ENCODE results near the gene ADD3. TPM values are rescaled to one million over a fixed set of nuclear protein-coding genes. Genes with fewer than 3 reads are reported as not detected.

Gene ADD3
- total and polyA plus RNA-seq, 7 donors = 4.2 to 26.3 (median 10.4) TPM

DNA sequence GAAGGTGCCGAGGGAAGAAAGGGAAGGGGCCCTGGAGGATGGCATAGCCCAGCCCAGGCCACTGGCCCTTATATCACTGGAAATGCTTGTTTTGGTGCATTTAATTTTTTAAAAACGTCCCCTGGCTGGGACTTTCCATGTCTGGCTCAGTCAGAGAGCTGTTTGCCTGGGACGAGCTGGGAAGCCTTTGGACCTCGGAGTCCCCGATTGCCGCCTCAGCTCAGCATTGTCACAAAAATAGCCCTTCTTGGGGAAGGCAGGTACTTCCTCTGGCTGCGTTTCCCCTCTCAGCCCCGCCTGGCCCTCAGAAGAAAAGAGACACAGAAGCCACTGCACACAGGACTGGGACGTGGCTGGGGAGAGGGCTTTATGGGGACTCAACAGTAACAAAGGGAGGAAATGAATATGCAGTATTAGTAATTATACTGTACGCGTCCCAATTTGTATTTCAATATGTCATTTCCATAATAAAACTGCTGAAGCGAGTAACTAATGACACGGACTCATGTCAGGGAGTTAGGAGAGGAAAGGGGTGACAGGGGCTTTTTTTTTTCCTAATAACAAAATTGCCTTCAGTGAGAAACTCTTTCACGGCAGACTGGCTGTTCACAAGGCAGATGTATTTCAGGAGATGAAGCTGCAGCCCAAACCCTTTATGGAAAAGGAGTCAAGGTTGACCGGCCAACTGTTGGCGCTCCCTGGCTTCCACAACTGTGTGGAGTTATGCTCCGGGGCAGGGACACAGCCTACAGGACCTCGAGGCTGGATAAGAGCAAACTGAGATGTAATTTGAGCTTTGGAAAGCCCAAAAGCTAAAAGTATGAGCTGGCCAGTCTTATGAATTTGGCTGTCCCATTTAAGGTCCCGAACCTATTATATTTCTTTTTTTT is 168.6 kb downstream of the ADD3 start:
- H3K36me3 ChIP-seq (ENCODE audit: insufficient read depth in 1 of 2, low read depth in 1 of 2) = no peaks in the 10 kb centered on the region
- no peak overlapping the region for H3K27ac ChIP-seq
- H3K27me3 ChIP-seq (ENCODE audit: insufficient read depth in 3 of 3, low read length in 2 of 3) = peaks cover 0 to 25% (median 0%) of the 10 kb centered on the region in 3 donors
- no peaks in the 10 kb centered on the region for H3K4me1 ChIP-seq
- H3K9me3 ChIP-seq = no peaks in the 10 kb centered on the region
- DNase-seq (no peak), ATAC-seq (no peak)
- WGBS, 3 donors = 37 to 42% (median 38%) methylated on average over 19 of the region's 19 CpGs
- intact Hi-C loops (cut with DNase I) = no loop called here
- peak overlapping the region; percentile 18 for H3K4me3 ChIP-seq
- TF ChIP-seq, protein P1, sequence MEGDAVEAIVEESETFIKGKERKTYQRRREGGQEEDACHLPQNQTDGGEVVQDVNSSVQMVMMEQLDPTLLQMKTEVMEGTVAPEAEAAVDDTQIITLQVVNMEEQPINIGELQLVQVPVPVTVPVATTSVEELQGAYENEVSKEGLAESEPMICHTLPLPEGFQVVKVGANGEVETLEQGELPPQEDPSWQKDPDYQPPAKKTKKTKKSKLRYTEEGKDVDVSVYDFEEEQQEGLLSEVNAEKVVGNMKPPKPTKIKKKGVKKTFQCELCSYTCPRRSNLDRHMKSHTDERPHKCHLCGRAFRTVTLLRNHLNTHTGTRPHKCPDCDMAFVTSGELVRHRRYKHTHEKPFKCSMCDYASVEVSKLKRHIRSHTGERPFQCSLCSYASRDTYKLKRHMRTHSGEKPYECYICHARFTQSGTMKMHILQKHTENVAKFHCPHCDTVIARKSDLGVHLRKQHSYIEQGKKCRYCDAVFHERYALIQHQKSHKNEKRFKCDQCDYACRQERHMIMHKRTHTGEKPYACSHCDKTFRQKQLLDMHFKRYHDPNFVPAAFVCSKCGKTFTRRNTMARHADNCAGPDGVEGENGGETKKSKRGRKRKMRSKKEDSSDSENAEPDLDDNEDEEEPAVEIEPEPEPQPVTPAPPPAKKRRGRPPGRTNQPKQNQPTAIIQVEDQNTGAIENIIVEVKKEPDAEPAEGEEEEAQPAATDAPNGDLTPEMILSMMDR (IDR thresholded peaks at IDR 0.05) = no peak

DNA sequence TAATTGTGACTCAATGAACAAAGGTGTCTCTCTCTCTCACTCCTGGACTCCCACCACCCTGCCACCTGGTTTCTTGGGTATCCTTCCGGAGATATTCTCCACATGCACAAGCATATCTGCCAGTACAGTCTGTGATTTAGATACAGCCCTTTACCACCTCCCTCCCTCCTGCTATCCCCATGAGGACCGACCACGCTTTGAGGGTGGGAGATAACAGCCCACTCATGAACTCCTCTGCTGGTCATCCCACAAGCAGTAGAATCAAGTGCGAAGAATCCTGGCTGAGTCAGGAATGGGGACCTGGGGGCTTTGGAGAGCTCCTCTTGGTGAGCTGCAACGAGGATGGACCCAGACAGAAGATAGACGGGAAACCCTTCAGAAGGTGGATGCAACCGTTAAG is 171.4 kb downstream of the ADD3 start:
- WGBS, 3 donors = 83% methylated on average over 7 of the region's 7 CpGs
- intact Hi-C loops (cut with DNase I) = no loop called here

DNA sequence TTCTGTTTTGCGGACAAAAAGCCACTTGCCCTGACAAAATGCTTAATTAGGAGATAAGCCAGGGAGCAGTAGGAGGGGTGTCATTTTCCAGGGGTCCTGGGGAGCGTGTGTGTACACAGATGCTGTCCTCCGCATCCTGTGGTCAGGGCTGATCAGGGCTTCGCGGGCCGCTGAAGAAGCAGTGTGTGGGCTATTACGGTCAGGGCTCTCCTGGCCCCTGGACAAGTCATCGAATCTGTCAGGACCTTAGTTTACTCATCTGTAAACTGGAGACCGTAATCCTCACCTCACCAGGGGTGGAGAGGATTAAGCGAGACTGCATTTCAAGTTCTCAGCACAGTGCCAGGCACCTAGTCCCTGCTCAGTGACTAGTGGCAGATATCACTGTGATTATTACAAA is 173.7 kb downstream of the ADD3 start:
- no peaks in the 10 kb centered on the region for H3K9me3 ChIP-seq
- no peaks in the 10 kb centered on the region for H3K27me3 ChIP-seq (ENCODE audit: insufficient read depth in 3 of 3, low read length in 2 of 3)
- TF ChIP-seq, protein P1 (IDR thresholded peaks at IDR 0.05) = no peak
- 88 to 94% (median 91%) methylated on average over 10 of the region's 10 CpGs for WGBS, 3 donors
- no peak overlapping the region for H3K4me3 ChIP-seq
- H3K27ac ChIP-seq = no peak overlapping the region
- intact Hi-C loops (cut with DNase I) = no loop called here
- DNase-seq = no peak
- no peak for ATAC-seq
- no peaks in the 10 kb centered on the region for H3K36me3 ChIP-seq (ENCODE audit: insufficient read depth in 1 of 2, low read depth in 1 of 2)
- H3K4me1 ChIP-seq = no peaks in the 10 kb centered on the region

More for the DNA sequence above, 171.4 kb downstream of the ADD3 start:
- ATAC-seq = no peak
- H3K9me3 ChIP-seq = no peaks in the 10 kb centered on the region
- no peak for DNase-seq
- no peaks in the 10 kb centered on the region for H3K4me1 ChIP-seq
- no peak overlapping the region for H3K27ac ChIP-seq
- TF ChIP-seq, protein P1 (IDR thresholded peaks at IDR 0.05) = no peak
- no peak overlapping the region for H3K4me3 ChIP-seq
- H3K27me3 ChIP-seq (ENCODE audit: insufficient read depth in 3 of 3, low read length in 2 of 3) = no peaks in the 10 kb centered on the region
- H3K36me3 ChIP-seq (ENCODE audit: insufficient read depth in 1 of 2, low read depth in 1 of 2) = no peaks in the 10 kb centered on the region

DNA sequence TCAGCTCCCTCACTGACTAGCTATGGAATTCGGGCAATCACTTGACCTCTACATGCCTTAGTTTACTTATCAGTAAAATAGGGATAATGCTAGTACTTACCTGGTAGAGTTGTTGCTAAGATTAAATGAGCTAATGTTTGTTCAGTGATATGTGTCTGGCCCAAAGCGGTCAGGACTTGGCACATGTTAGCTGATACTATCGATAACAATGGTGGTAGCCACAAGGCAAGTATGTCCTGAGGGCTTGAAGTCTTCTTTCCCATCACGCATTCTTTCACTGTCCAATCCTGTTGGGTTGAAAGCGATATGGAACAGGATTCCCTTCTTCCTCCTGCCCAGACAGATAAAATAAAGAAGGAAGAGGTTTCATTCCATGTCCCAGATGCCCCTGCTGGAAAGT is 174.1 kb downstream of the ADD3 start:
- no peaks in the 10 kb centered on the region for H3K27me3 ChIP-seq (ENCODE audit: insufficient read depth in 3 of 3, low read length in 2 of 3)
- H3K27ac ChIP-seq = no peak overlapping the region
- intact Hi-C loops (cut with DNase I) = no loop called here
- H3K9me3 ChIP-seq = no peaks in the 10 kb centered on the region
- no peaks in the 10 kb centered on the region for H3K4me1 ChIP-seq
- H3K4me3 ChIP-seq = no peak overlapping the region
- ATAC-seq = no peak
- 92 to 96% (median 95%) methylated on average over 5 of the region's 5 CpGs for WGBS, 3 donors
- no peak for DNase-seq
- H3K36me3 ChIP-seq (ENCODE audit: insufficient read depth in 1 of 2, low read depth in 1 of 2) = no peaks in the 10 kb centered on the region
- TF ChIP-seq, protein P1 (IDR thresholded peaks at IDR 0.05) = no peak

Data from psoas muscle (tissue), 8 donors.